Kidney (tissue), 14 donors: Measurements from ENCODE around the gene STRN. TPM values are rescaled to one million over a fixed set of nuclear protein-coding genes. Genes with fewer than 3 reads are reported as not detected.

ENCODE experiments used
- DNase-seq, 5 donors: peaks; one replicate each; pipeline ENCODE4 v3.0.0-alpha.2; 2013 to 2020
- FAIRE-seq: peaks from 2 replicates; lab custom pipeline; 2012; peaks lifted over from hg19 to GRCh38; lab: Jason Lieb, UNC
- H3K27ac ChIP-seq, 2 donors: one replicate each; pipeline ENCODE4 v1.7.0; 2013; ENCODE audit warnings: low read depth in 2 of 2, low read length in 2 of 2, inconsistent platforms in 1 of 2
- H3K27me3 ChIP-seq: one replicate; pipeline ENCODE4 v1.7.1; 2013; ENCODE audit warnings: low read length, inconsistent platforms; ENCODE audit not compliant: control insufficient read depth, insufficient read depth
- H3K36me3 ChIP-seq, 3 donors: one replicate each; pipeline versions ENCODE4 v1.7.0 to v1.7.1; 2013; ENCODE audit warnings: low read length in 3 of 3, control low read depth in 1 of 3, inconsistent platforms in 1 of 3; ENCODE audit not compliant: insufficient read depth in 3 of 3, control insufficient read depth in 2 of 3
- H3K4me1 ChIP-seq, 3 donors: one replicate each; pipeline versions ENCODE4 v1.7.0 to v1.7.1; 2013; ENCODE audit warnings: low read length in 3 of 3, inconsistent platforms in 1 of 3, low read depth in 1 of 3; ENCODE audit not compliant: control insufficient read depth in 2 of 3, insufficient read depth in 2 of 3
- H3K4me3 ChIP-seq, 3 donors: one replicate each; pipeline versions ENCODE4 v1.7.0 to v1.8.1; 2013; ENCODE audit warnings: low read length in 3 of 3, control low read depth in 1 of 3, inconsistent platforms in 1 of 3
- H3K9ac ChIP-seq, 3 donors: one replicate each; pipeline versions ENCODE4 v1.7.0 to v1.7.1; 2013; ENCODE audit warnings: low read length in 3 of 3, control low read depth in 1 of 3, inconsistent platforms in 1 of 3
- H3K9me3 ChIP-seq, 3 donors: one replicate each; pipeline versions ENCODE4 v1.7.0 to v1.7.1; 2013; ENCODE audit warnings: low read length in 3 of 3, control low read depth in 1 of 3, inconsistent platforms in 1 of 3; ENCODE audit not compliant: control insufficient read depth in 2 of 3, insufficient read depth in 1 of 3
- CTCF ChIP-seq: IDR thresholded peaks from 3 replicates; pipeline ENCODE4 v1.5.1; 2012; ENCODE audit warnings: mild to moderate bottlenecking, moderate library complexity, borderline replicate concordance; ENCODE audit not compliant: insufficient read depth; ENCODE audit errors: extremely low read depth
- intact Hi-C: fragments of 100-400 bp; cut with DNase I; formaldehyde crosslinking; loops from one replicate; pipeline ENCODE4 v1.11.1; 2022
- polyA plus RNA-seq: library from polyadenylated mRNA; stranded (reverse); fragments of 350-450 nt; fragmentation: Illumina TruSeq; extraction: RNeasy Lipid Tissue Mini Kit (QIAGEN cat#74804); gene quantifications from one replicate; pipeline ENCODE4 v1.2.3, GENCODE V29; 2014; ENCODE audit warnings: low read depth, low replicate concordance; ENCODE audit not compliant: insufficient read depth
- total RNA-seq: library from RNA; stranded (reverse); fragmentation: NEBNext Ultra II Directional; extraction: Animal tissue kit (Norgen Biotek cat#: 25700); gene quantifications from one replicate; pipeline ENCODE4 v1.2.1, GENCODE V29; 2021
- donor health status: control.
- donor health status: control.
- donor health status: control.
- donor health status: control.
- donor health status: control.
- donor health status: DM: yes; HTN: yes; CAD: no.
- donor health status: Normal renal cell carcinoma (clear cell type).

Gene STRN
- total and polyA plus RNA-seq, 2 donors from 2014 or later = 3.7 to 42.7 TPM

GRCh38 chr2:36812196-36812595 lies 154.1 kb downstream of the STRN start:
- Histone ChIP-seq H3K9ac (no peak overlapping the region), H3K27me3 (no peaks in the 10 kb centered on the region), H3K4me3 (no peak overlapping the region), H3K27ac (no peak overlapping the region), H3K36me3 (no peaks in the 10 kb centered on the region), H3K9me3 (no peaks in the 10 kb centered on the region), H3K4me1 (no peaks in the 10 kb centered on the region)
- intact Hi-C loops = no loop called here
- no peak for TF ChIP-seq CTCF
- peak in 1 of 5 donors; percentile 21 for DNase-seq
- no peak for FAIRE-seq

- intact Hi-C loops = no loop called here
- no peak for TF ChIP-seq CTCF
- no peak overlapping the region for H3K9ac ChIP-seq
- no peak overlapping the region for H3K27ac ChIP-seq
- H3K4me1 ChIP-seq = no peaks in the 10 kb centered on the region
- no peaks in the 10 kb centered on the region for H3K9me3 ChIP-seq
- H3K4me3 ChIP-seq = no peak overlapping the region
- no peak for DNase-seq
- H3K36me3 ChIP-seq = no peaks in the 10 kb centered on the region
- H3K27me3 ChIP-seq = no peaks in the 10 kb centered on the region
- FAIRE-seq = no peak
Measured at GRCh38 chr2:36811071-36811470, 155.3 kb downstream of the STRN start.

GRCh38 chr2:36809069-36809445 lies 157.3 kb downstream of the STRN start:
- no peak for FAIRE-seq
- DNase-seq = no peak

More at GRCh38 chr2:36809069-36809445, 157.3 kb downstream of the STRN start:
- Histone ChIP-seq H3K27me3 (no peaks in the 10 kb centered on the region), H3K4me3 (no peak overlapping the region), H3K9ac (no peak overlapping the region), H3K27ac (no peak overlapping the region), H3K36me3 (no peaks in the 10 kb centered on the region), H3K4me1 (no peaks in the 10 kb centered on the region), H3K9me3 (no peaks in the 10 kb centered on the region)
- TF ChIP-seq CTCF = no peak
- intact Hi-C loops = no loop called here
